ENCODE results near the gene BOLA3.

- no peak for TF ChIP-seq CTCF (conservative IDR thresholded peaks at IDR 0.05; ENCODE audit: low read depth, low read length)
- no peak for TF ChIP-seq RAD21 (IDR thresholded peaks at IDR 0.05; ENCODE audit: low read length)
- no peak for TF ChIP-seq RFX5 (IDR thresholded peaks at IDR 0.05; ENCODE audit: low read depth, low read length)
- TF ChIP-seq POLR2A (IDR thresholded peaks at IDR 0.05; ENCODE audit: low read depth, low read length) = no peak
- no peak for TF ChIP-seq FOS (IDR thresholded peaks at IDR 0.05; ENCODE audit: low read depth, low read length)
- no peak for TF ChIP-seq CEBPB (IDR thresholded peaks at IDR 0.05; ENCODE audit: low read depth, low read length)
- TF ChIP-seq USF2 (IDR thresholded peaks at IDR 0.05; ENCODE audit: low read depth, low read length) = no peak
- no peak for TF ChIP-seq SMC3 (IDR thresholded peaks at IDR 0.05; ENCODE audit: low read depth, low read length)
- no peak for TF ChIP-seq RCOR1 (IDR thresholded peaks at IDR 0.05; ENCODE audit: insufficient replicate concordance, low read length)
- TF ChIP-seq MXI1 (IDR thresholded peaks at IDR 0.05; ENCODE audit: borderline replicate concordance, low read depth, low read length) = no peak
- no peak for TF ChIP-seq MAZ (IDR thresholded peaks at IDR 0.05; ENCODE audit: borderline replicate concordance, low read depth, low read length)
These were observed 34.0 kb upstream of the BOLA3 start for GRCh38 chr2:74181739-74182138.
